HG02943 (cell line): Measurements from ENCODE around the gene ADAM23.

Experiments
- ATAC-seq: cut with Tn5 transposase; IDR thresholded peaks from one replicate; pipeline ENCODE4 v1.9.1; 2021; ENCODE audit warnings: mild to moderate bottlenecking, low read depth, moderate library complexity; ENCODE audit not compliant: unreplicated experiment

The ADAM23 gene

GRCh38 chr2:206488053-206488452 is 44.7 kb downstream of the ADAM23 start:
- ATAC-seq = no peak

DNA sequence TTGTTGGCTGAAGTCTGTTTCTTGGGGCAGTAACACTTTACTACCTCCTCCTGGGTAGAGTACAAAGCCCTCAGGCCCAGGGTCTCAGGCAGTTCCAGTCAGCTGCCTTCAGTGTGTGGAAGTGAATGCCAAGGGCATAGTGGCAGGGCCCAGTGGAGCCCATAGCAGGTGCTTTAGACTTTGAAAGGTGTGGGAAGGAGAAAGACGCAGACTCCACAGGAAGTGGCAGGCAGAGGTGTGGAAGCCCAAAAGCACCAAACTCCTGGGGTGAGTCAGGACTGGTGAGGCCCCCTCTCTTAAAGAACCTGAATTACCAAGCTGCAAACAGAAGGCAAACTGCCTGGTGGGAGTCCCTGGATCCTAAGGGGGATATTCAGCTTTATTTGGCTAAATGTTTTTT is 45.3 kb downstream of the ADAM23 start:
- no peak for ATAC-seq

DNA sequence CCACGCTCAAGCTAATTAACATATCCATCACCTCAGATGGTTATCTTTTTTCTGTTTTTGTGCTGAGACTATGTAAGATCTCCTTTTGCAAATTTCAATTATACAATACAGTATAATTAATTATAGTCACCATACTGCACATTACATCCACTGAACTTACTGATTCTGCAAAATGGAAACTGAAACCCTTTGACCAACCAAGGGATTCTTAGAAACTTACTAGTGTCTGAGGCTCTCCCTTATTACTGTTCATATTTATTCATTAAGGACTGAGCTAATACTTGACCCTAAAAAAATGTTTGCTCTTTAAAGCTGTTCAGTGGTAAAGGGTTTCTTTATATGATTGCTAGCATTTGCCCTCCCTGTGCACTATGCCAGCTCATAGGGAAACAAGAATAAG is 50.7 kb downstream of the ADAM23 start:
- ATAC-seq = no peak

DNA sequence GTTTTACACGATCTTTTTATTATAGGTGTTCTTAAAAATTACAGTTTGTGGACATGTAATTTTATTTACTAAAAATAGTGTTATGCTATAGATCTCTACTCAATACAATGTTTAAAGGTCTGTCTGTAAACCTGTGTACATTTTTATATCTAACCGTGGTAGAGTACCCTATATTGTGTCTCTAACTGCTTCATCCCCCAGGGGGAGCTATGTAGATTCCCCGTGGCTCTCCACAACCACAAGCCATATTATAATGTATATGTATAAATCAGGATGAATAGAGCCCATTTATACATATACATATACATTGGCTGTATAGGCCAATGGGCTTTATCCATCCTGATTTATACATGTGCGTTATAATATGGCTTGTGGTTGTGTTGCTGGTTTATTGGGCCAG is 59.4 kb downstream of the ADAM23 start:
- ATAC-seq = no peak

DNA sequence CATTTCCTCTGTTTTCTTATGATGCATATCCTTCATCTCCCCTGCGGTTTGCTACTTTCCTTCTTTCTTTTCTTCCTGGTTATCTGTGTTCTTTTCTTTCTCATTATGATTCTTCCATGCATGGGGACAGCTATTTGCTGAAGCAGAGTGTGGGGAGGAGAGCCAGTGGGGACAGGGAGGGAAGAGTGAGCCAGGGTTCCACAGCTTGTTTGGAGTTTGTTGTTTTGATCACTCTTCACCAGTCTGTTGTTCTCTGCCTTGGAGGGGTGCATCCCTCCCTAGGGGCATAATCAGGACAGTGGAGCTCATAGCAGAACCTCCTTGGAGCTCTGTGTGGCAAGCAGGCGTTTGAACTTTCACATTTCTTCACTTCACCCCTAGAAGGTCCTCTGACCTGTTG is 68.0 kb downstream of the ADAM23 start:
- ATAC-seq = no peak

GRCh38 chr2:206512999-206513398 is 69.7 kb downstream of the ADAM23 start:
- no peak for ATAC-seq

- no peak for ATAC-seq
Measured at GRCh38 chr2:206515580-206515979, 72.2 kb downstream of the ADAM23 start.

GRCh38 chr2:206518997-206519396 is 75.7 kb downstream of the ADAM23 start:
- no peak for ATAC-seq

GRCh38 chr2:206520450-206520849 is 77.1 kb downstream of the ADAM23 start:
- ATAC-seq = no peak

DNA sequence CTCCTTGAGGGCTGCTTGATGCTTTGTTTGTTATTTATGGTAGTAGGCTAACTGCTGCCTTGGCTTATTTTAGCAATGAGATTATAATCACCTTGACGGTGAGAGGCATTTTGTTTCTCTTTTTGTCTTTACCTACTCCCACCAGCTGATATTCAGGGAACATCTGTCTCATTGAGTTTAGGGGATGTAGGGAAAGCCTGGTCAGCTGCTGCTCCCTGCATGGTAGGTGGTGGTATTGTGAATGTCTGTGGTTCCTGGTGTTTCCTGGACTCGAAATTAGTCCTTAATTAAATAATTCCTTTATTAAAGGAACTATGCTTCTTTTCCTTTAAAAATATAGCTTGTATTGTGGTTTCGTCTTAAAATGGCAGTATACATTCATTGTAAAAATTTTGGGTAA is 77.8 kb downstream of the ADAM23 start:
- no peak for ATAC-seq

GRCh38 chr2:206521612-206522011 is 78.3 kb downstream of the ADAM23 start:
- no peak for ATAC-seq

- no peak for ATAC-seq
Measured at GRCh38 chr2:206526416-206526815, 83.1 kb downstream of the ADAM23 start.

- ATAC-seq = no peak
Measured at GRCh38 chr2:206527153-206527552, 83.8 kb downstream of the ADAM23 start.

DNA sequence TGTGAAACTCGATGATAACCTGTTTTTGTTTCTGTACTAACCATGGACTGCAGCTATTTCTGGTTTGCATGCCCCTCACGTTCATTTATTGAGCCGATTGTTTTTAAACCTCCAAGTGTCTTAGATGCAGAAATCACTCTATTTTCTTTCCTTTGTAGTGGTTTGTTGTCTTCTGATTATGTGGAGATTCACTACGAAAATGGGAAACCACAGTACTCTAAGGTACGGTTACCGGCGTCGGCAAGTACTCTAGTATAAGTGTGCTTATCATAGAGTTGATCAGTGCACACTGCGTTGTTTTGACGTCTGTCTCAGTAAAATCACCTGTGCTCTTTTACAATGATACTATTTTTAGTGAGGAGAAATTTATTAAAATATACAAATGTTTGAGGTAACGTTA is 87.4 kb downstream of the ADAM23 start:
- ATAC-seq = no peak

- ATAC-seq = no peak
Measured at GRCh38 chr2:206531996-206532543, 88.7 kb downstream of the ADAM23 start.

GRCh38 chr2:206533977-206534376 is 90.6 kb downstream of the ADAM23 start:
- ATAC-seq = no peak

DNA sequence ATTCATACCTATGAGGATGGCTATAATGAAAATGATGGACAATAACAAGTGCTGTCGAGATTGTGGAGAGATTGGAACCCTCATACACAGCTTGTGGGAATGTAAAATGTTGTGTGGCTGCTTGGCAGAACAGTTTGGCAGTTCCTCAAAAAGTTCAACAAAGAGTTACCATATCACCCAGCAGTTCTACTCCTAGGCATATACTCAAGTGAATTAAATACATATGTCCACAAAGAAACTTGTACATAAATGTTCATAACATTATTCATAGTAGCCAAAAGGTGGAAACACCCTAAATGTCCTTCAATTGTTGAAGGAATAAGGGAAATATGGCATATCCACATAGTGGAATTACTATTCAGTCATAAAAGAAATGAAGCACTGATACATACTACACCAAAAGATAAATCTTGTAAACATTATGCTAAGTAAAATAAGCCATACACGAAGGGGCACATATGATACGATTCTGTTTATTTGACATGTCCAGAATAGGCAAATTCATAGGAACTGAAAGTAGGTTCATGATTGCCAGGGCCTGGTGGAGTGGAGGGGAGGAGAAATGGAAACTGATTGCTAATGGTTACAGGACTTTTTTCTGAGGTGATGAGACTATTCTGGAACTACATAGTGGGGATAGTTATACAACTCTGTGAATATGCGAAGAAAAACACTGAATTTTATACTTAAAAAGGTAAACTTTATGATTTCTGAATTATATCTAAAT is 92.1 kb downstream of the ADAM23 start:
- no peak for ATAC-seq

GRCh38 chr2:206540757-206541156 is 97.4 kb downstream of the ADAM23 start:
- ATAC-seq = no peak

DNA sequence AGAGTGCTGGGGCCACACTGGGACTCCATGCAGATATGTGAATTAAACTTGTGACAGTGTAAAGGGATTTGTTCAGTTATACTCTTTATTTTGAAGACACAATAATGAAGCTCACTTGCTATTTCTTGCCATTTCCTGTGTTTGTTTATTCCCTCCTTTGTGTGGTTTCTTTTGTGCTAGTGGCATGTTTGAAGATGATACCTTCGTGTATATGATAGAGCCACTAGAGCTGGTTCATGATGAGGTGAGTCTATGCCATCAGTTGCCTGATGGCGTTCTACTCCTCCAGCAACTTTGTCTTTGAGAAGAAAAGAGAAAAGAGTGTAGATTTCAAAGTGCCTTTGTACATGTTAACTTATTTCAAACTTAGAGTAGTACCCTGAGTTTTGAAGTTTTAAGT is 99.7 kb downstream of the ADAM23 start:
- ATAC-seq = no peak

- no peak for ATAC-seq
Measured at GRCh38 chr2:206548383-206548782, 105.1 kb downstream of the ADAM23 start.

- ATAC-seq = no peak
Measured at GRCh38 chr2:206555721-206556120, 112.4 kb downstream of the ADAM23 start.

DNA sequence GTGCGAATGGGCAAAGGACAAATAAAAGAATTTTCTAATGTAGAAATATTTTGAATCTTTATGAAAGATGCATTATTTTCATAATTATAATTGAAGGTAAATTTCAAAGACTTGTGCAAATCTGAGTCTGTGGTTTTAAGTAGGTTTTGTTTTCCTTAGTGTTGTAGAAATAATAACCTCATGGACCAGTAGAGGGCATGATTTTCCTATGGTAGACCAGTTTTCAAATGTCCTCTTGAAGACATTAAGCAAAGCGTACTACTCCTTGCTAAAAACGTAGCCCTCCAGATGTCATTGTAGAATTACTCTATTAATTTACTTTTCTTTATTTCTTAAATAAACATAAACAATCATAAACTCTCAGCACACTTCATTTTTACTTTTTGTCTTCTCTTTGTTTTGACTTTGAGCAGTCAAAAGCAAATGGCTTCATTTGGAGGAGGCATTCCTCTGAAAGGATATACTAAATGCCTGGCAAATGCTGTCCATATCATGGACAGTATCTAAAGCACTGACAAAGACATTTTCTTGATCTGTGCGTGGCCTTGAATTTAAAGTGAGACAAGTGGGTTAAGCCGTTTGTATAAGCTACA is 113.1 kb downstream of the ADAM23 start:
- ATAC-seq = no peak
